ENCODE measurements around the gene LLGL1.
A peak's percentile ranks its signal among the peaks of the same experiment; 100 is the strongest.

LLGL1 gene

DNA sequence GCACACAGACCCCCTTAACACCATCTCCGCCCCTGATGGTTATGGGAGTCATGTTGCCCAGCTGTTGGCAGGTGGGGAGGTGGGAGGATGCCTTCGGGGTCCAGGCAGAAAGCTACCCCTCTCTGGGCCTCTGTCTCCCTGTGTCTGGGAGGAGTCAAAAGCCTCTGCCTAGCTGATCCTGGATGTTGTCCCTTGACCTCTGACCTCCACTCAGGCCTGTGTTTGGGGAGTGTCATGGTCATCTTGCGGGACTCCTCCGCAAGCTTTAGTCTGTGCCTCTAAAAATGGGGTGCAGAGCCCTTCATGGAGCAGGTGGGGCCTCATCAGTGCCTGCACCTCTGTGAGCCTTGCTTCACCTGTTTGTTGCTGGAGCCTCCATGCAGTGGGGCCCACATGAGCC lies 3.8 kb downstream of the LLGL1 start:
- DNase-seq: no peak

DNA sequence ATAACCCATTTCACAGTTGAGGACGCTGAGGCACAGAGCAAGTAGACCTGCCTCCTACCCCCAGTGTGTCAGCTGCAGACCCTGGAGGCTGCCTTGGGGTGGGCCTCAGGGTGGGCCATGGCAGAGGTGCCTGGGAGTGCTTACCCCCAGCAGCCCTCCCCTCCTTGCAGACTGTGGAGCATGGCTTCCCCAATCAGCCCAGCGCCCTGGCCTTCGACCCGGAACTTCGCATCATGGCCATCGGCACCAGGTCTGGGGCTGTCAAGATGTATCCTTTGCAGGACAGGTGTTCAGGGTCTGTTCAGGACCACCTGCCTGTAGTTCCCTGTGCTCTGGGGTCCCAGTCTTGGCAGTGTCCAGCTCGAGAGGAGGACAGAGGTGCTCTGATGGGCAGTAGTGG lies 4.3 kb downstream of the LLGL1 start:
- no peak for DNase-seq

DNA sequence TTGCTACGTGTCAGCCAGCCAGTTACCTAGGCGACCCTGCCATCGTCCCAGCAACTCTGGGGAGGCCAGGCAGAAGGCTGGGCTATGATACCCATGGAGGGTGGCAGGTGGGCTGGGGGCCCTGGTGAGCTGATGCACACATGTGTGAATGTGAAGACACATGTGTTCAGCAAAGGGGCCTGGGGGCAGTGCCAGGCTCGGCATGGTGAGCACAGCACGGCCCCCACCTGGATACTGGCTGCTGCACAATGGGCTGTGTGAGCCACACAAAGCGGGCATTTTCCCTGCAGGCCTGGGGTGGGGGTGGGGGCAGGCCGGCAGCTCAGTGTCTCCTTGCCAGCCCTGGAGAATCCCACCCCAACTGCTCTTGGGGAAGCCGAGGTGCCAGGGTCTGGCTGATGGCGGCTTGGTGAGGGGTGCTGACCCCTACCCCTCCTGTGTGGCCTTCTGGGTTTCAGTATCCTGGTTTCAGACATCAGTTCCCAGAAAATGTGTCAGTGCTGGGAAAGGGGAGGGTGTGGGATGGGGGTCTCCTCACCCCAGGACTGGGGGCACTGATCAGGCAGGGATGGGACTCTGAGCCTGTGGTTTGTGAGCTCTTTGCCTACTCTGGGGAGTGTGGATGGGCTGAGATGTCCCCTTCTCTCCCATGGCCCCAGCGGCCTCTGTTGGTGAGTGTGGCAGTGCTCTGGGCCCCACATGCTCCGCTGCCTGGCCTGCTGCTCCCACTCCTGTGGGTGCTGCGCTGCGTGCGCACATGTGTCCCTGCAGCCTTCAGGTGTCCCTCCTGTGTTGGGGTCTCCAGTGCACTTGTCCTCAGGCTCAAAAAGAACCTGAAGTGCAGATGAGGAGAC lies 5.1 kb downstream of the LLGL1 start:
- DNase-seq: peak in 52 of 56 donors; percentile 18 to 90 (median 68)

DNA sequence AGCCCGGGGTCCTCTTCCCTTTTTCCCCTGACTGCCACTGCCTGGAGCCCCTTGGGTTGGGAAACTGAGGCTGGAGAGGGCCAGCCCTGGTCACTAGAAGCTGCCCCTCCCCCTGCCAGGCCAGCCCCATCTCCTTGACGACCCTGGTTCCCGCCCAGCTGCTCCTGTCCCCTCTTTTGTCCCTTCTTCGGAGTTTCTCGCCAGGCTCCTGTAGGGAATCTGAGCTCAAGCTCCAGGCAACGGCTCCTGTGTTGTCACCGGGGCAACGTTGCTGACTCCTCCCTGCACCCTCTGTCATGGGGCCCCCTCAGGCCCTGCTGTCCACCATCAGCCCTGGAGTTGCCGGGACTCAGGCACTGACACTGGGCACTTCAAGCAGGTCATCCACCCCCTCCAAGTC lies 5.7 kb downstream of the LLGL1 start:
- peak in 16 of 56 donors; percentile 10 to 56 (median 38) for DNase-seq

DNA sequence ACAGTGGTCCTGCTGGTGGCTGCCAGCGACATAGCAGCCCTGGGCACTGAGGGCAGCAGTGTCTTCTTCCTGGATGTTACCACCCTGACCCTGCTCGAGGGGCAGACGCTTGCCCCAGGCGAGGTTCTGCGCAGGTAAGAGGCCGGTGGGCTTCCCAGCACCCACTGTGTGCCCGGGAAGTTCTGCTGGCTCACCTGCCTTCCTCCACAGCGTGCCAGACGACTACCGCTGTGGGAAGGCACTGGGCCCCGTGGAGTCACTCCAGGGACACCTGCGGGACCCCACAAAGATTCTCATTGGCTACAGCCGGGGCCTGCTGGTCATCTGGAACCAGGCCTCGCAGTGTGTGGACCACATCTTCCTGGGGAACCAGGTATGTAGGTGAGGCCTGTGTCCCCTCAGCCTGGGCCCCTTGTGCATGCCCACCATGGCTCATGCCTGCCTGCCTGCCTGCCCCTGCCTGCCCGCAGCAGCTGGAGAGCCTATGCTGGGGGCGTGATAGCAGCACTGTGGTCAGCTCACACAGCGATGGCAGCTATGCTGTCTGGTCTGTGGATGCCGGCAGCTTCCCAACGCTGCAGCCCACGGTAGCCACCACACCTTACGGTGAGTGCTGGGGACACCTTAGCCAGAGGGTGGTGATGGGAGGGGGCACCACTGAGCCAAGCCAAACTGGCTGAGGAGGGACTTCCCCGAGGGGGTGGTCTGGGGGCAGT lies 8.5 kb downstream of the LLGL1 start:
- no peak for DNase-seq

DNA sequence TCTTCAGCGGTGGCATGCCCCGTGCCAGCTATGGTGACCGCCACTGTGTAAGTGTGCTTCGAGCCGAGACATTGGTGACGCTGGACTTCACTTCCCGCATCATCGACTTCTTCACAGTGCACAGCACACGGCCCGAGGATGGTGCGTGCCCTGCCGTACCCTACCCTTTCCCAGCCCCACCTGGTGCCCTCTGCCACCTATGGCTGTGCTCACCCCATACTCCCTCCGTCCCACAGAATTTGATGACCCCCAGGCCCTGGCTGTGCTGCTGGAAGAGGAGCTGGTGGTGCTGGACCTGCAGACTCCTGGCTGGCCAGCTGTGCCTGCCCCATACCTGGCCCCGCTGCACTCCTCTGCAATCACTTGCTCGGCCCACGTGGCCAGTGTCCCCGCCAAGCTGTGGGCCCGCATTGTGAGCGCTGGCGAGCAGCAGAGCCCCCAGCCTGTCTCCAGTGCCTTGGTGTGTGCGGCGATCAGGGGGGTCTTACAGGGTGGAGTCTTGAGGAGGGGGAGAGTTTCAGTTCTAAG lies 9.5 kb downstream of the LLGL1 start:
- DNase-seq: no peak

DNA sequence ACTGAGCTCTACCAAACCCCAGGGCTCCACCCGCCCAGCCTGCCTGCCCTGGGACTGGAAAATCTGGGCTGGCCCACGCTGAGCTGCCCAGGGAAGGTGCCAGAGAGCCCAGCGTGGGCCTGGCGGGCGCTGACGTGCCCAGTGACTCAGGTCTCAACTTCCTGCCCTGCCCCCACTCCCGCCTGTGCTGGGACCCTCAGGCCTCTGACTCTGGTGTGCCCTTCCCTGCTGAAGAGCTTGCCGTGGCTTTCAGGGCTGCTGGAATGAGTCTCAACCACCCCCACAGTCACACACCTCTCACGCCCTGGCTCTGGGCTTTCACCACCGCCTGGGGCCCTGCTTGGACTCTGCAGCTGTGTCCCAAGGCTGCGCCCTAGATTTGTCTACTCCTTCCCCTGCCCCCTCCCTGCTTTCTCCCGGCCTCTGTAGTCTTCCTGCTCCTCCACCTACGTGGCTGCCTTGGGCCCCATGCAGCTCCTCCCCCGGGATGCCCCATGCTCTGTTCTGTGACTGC lies 10.4 kb downstream of the LLGL1 start:
- no peak for DNase-seq

DNA sequence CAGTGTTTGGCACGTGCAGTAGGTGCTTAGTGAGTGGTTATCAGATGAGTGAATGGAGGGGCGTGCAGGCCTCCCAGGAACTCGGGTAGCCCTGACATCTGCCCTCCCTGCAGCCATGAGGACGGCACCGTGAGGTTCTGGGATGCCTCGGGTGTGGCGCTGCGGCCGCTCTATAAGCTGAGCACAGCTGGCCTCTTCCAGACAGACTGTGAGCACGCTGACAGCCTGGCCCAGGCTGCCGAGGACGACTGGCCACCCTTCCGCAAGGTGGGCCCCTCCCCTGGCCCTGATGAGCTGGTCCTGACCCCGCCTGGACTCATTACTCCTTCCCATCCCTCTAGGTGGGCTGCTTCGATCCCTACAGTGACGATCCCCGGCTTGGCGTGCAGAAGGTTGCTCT lies 11.1 kb downstream of the LLGL1 start:
- no peak for DNase-seq

DNA sequence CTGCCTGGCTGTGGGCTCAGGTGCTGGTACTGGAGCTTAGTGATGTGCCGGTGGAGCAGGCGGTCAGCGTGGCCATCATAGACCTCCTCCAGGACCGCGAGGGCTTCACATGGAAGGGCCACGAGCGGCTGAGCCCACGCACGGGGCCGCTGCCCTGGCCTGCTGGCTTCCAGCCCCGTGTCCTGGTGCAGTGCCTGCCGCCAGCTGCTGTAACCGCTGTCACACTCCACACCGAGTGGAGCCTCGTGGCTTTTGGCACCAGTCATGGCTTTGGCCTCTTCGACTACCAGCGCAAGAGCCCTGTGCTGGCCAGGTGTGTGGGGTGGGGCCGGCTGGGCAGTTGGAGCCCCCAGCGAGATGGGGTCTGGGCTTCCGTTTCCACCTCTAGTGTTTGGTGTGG lies 12.0 kb downstream of the LLGL1 start:
- no peak for DNase-seq

DNA sequence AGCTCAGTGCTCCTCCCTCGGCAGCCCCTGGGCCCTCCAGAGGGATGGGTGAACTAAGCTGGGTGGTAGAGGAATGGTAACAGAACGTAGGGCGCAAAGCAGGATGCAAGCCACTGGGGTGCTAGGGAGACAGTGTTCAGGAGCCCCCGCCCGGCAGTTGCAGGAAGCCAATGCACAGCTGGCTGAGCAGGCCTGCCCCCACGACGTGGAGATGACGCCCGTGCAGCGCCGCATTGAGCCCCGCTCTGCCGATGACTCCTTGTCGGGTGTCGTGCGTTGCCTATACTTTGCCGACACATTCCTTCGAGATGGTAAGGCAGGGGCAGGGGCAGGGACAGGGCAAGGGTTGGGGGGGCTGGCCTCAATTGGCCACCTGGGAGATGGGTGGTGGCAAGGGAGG lies 12.9 kb downstream of the LLGL1 start:
- no peak for DNase-seq

DNA sequence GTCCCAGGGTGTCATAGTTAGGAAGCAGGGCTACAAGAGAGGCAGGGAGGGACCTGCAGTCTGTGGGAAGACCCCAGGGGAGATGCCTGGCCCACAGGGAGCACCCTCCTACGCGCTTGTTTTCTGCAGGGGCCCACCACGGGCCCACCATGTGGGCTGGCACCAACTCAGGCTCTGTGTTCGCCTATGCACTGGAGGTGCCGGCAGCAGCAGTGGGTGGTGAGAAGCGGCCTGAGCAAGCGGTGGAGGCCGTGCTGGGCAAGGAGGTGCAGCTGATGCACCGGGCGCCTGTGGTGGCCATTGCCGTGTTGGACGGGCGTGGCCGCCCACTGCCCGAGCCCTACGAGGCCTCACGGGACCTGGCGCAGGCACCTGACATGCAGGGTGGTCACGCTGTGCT lies 15.0 kb downstream of the LLGL1 start:
- no peak for DNase-seq

DNA sequence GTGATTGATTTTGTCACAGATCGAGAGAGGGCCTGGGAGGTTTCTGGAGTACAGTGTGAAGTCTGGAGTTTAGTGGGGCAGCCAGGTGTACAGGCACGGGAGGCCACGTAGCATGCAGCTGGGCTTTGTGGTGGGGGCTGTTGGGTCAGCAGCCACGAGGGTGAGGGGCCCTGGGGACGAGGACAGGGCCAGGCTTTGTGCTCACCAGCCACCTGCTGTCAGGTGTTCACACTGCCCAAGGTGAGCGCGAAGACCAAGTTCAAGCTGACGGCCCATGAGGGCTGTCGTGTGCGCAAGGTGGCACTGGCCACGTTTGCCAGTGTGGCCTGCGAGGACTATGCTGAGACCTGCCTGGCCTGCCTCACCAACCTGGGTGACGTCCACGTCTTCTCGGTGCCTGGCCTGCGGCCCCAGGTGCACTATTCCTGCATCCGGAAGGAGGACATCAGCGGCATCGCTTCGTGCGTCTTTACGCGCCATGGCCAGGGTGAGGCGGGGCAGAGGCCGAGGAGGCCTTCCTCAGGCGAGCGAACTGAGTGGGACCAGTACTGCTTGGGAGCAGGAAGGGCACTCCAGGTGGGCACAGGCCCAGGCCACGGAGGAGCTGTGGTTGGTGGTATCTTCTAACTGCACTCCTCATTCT lies 15.9 kb downstream of the LLGL1 start:
- DNase-seq: no peak

DNA sequence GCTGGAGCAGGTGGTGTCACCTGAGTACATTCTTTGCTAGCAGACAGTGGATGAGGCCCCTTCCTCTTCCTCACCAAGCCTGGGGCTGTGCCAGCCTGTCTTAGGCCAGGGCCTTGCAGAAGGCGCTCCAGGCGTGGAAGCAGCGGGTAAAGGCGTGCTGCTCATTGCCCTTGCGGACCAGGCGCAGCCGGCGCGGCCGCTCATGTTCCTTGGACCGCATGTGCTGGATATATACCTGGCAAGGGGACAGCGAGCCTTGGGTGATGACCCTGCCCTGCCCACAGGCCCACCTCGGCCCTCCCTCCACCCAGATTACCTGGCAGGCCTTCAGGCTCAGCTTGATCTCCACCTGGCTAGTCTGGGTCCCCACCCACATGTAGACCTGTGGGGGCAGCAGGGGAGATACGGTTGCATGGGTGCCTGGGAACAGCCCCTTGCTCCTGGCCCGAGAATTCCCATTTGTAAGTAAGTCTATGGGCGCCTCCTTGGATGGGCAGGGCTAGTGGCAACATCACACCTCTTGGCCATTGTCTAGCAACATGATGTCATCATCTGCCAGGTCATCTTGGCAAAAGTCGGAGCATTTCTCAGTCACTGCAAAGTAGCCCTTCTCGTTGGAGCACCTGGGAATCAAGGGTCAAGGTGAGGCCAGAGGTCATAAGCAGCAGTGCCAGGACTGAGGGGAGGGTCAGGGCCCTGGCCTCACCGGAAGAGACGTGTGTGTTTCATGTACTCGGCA lies 19.8 kb downstream of the LLGL1 start:
- no peak for DNase-seq

DNA sequence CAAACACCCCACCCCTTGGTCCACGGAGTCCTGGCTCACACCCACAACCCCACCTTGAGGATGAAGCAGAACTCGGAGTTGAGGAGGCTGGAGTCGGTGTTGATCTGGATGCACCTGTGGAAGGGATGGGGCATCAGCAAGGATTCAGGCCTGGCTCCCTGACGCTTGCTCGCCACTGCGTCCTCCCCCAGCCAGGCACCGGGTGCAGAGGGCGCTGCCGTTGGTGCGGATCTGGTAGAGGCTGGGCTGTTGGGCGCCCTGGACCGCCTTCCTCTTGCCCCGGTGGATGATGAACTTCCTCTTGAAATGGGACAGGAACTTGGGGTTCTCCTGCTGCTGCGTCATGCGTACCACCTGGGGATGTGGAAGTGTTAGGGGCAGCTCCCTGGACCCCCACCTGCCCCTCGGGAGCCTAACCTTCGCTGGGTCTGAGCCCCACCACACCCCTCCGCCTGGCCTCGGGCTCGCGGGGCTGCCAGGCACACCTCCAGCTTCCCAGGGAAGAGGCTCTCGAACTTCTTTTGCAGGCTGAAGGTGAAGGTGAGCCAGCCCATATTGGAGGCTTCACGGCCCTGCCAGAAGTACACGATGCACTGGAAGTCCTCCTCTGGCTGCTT lies 20.8 kb downstream of the LLGL1 start:
- DNase-seq: no peak

DNA sequence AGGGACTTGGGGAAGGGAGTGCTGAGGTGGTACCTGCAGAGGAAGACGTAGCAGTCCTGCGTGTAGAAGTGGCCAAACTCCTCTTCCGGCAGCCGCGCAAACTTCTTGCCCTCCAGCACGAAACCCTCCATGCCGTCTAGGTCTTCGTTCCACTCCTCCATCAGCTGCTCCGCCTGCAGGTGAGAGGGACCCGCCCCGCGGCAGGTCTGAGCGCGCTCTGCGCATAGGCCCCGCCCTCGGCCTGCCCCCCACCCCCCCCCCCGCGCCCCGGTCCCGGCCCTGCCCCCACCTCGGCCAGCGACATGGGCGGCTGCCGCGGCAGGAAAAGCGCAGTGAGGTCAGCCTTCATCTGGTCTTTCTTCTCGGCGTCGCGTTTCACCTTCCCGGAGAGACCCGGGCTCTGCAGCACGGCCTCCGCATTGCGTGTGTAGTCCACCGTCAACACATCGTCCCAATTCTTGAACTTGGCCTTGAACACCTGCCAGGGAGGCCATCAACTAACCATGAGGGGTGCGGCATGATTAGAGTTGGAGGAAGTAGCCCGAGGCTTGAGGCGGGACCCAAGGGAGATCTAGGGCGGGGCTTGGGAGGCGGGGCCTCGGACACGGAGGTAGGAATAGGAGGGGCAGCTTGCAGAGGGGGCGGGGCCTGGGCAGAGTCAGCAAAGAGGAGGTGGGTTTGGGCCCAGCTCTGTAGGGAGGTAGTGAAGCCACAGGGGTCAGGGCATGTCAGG lies 21.6 kb downstream of the LLGL1 start:
- DNase-seq: peak in 2 of 56 donors; percentile 48 to 57

DNA sequence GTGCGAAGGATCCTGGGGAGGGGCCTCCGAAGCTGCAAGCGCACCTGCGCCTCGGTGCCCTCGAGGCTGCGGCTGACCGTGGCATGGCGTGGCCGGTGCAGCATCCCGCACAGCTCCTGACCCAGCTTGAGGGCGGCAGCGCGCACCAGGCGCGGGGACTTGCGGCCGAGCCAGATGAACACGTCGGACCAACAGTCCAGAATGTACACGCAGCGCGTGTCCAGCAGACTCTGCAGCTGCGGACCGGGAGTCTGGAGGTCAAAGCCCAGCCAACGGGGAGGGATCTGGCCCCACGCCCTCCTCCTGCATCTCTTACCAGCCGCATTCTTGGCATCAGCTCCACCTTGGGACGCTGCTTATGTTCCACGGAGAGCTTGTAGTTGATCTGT lies 22.2 kb downstream of the LLGL1 start:
- DNase-seq: peak in 25 of 56 donors; percentile 11 to 72 (median 49)

DNA sequence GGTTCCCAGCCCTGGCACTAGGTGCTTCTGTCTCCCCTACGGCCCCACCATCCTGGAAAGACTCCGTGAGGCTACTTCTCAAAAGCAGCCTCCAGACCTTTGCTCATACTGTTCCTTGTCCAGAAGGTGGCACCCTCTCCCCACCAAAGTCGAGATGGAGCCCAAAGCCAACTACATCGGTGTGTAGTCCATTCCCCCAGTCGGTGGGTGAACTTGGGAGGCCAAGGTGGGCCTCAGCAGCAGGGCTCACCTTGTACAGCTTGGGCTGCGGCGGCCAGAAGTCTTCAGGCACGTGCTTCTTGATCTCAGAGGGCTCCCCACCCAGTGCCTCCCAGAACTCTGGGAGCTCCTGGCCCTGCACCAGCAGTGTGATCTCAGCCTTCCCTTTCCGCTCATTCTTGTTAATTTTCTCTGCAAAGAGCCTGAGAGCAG lies 22.9 kb downstream of the LLGL1 start:
- peak in 40 of 56 donors; percentile 21 to 74 (median 46) for DNase-seq

DNA sequence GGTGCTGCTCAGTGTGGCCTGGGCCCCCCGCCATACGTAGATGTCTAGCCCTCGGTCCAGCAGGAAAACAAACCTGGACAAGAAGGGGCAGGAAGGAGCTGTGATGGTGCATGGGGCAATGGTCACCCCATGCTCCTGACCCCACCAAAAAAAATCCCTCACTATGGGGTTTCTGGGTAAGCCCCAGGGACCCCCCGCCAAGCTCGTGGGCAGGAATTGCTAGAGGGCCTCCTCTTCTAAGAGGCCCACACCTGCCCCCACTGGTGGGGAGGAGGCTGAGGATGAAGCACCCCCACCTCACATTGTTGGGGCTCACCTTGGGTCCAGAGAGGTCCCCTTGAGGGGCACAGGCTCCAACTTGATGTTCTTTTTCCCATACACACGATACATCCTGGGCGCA lies 23.4 kb downstream of the LLGL1 start:
- no peak for DNase-seq

DNA sequence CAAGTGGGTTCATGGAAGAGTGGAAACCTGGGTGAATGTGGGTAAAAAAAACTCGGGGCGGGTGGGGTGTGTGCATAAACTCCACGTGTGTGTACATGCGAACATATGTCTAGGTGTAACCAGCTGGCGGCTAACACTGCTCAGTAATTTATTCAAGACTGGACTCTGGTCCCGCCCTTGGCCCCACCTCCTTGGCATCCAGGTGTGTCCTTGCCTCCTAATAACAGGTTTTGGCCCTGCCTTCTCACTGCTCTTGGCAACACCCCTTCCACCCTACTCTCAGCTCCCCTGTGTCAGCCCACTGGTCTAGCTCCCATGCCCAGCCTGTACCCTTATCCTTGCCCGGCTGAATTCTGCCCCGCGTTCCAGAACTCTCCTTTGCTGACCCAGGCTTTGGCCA lies 24.8 kb downstream of the LLGL1 start:
- no peak for DNase-seq

DNA sequence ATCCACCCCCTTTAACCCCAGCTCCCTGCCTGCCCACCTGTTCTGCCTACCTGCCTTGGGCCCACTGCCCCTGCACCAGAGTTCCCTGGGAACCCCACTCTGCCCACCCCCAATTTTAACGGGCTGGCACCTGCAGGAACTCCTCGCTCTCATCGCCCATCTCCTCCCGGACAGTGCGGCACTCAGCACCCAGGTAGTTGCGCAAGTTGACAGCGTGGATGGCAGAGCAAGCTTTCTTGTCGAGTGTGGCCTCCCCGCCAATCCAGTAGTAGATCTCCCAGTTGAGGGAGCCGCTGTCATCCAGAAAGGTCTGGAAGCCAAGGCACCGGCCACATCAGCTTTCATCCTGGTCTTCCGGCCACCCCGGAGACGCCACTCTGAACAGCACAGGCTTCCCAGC lies 25.3 kb downstream of the LLGL1 start:
- DNase-seq: no peak

Measured in amygdala (tissue), 56 donors.